GM23338 (cell line): ENCODE measurements around the gene AKR1C8. TPM values are rescaled to one million over a fixed set of nuclear protein-coding genes. Genes with fewer than 3 reads are reported as not detected.

Source experiments
- ATAC-seq: fragments of 200-7000 bp; cut with Tn5 transposase; 3 replicates; pipeline ENCODE4 v1.9.1; 2020
- DNase-seq: peaks from one replicate; pipeline ENCODE4 v3.0.0-alpha.2; 2015; ENCODE audit warnings: low spot score
- H2AFZ ChIP-seq: fragments of 200-600 bp; sonication (generic); 2 replicates; pipeline ENCODE4 v1.8.0; 2016; ENCODE audit warnings: antibody characterized with exemption, mild to moderate bottlenecking, moderate library complexity
- H3F3A ChIP-seq: fragments of 200-600 bp; sonication (generic); replicated peaks from 2 replicates; pipeline ENCODE4 v1.8.0; 2017; ENCODE audit warnings: antibody characterized with exemption, mixed run types, low read depth
- H3K27ac ChIP-seq: fragments of 200-600 bp; sonication (generic); 2 replicates; pipeline ENCODE4 v1.6.1; 2016; ENCODE audit warnings: low read depth
- H3K27me3 ChIP-seq: fragments of 200-600 bp; sonication (generic); 2 replicates; pipeline ENCODE4 v1.8.0; 2016; ENCODE audit warnings: mild to moderate bottlenecking, mixed run types, moderate library complexity; ENCODE audit not compliant: insufficient read depth
- H3K36me3 ChIP-seq: fragments of 200-600 bp; sonication (generic); 2 replicates; pipeline ENCODE4 v1.8.0; 2016; ENCODE audit warnings: mild to moderate bottlenecking; ENCODE audit not compliant: insufficient read depth
- H3K4me1 ChIP-seq: fragments of 200-600 bp; sonication (generic); 2 replicates; pipeline ENCODE4 v1.8.0; 2016; ENCODE audit warnings: mild to moderate bottlenecking, moderate library complexity; ENCODE audit not compliant: insufficient read depth
- H3K4me2 ChIP-seq: fragments of 200-600 bp; sonication (generic); 2 replicates; pipeline ENCODE4 v1.7.1; 2017; ENCODE audit warnings: mixed run types
- H3K4me3 ChIP-seq: fragments of 200-600 bp; sonication (generic); 2 replicates; pipeline ENCODE4 v1.6.1; 2016; ENCODE audit warnings: mixed run types
- H3K79me2 ChIP-seq: fragments of 200-600 bp; sonication (generic); replicated peaks from 2 replicates; pipeline ENCODE4 v1.8.0; 2017; ENCODE audit warnings: mild to moderate bottlenecking; ENCODE audit not compliant: insufficient read depth
- H3K9me2 ChIP-seq: fragments of 200-600 bp; sonication (generic); 2 replicates; pipeline ENCODE4 v1.8.0; 2017; ENCODE audit not compliant: insufficient read depth
- H4K20me1 ChIP-seq: fragments of 200-600 bp; sonication (generic); replicated peaks from 2 replicates; pipeline ENCODE4 v1.8.0; 2017; ENCODE audit warnings: mild to moderate bottlenecking; ENCODE audit not compliant: insufficient read depth
- H3K27ac Mint-ChIP-seq: 2 replicates; pipeline ENCODE4 v1.8.0; 2020; ENCODE audit warnings: inconsistent platforms, mild to moderate bottlenecking, moderate library complexity, mixed read lengths
- H3K27me3 Mint-ChIP-seq: 3 replicates; pipeline ENCODE4 v1.8.0; 2022; ENCODE audit warnings: low read depth, mild to moderate bottlenecking, moderate library complexity, mixed read lengths, inconsistent platforms; ENCODE audit not compliant: insufficient read depth, poor library complexity
- H3K36me3 Mint-ChIP-seq: 3 replicates; pipeline ENCODE4 v1.8.0; 2021; ENCODE audit warnings: low read depth, mild to moderate bottlenecking, inconsistent platforms, moderate library complexity, mixed read lengths
- H3K4me1 Mint-ChIP-seq: 3 replicates; pipeline ENCODE4 v1.8.0; 2020; ENCODE audit warnings: mild to moderate bottlenecking, inconsistent platforms, mixed read lengths
- H3K4me3 Mint-ChIP-seq: 3 replicates; pipeline ENCODE4 v1.8.0; 2021; ENCODE audit warnings: moderate library complexity, mild to moderate bottlenecking, inconsistent platforms, mixed read lengths
- H3K9me3 Mint-ChIP-seq: 3 replicates; pipeline ENCODE4 v1.8.0; 2020; ENCODE audit warnings: moderate library complexity, mild to moderate bottlenecking, inconsistent platforms, mixed read lengths
- CREB1 ChIP-seq: fragments of 250-450 bp; sonication (Bioruptor Pico); IDR thresholded peaks from 2 replicates; pipeline ENCODE4 v1.5.0; 2020; ENCODE audit warnings: low read depth, mild to moderate bottlenecking, moderate library complexity
- CTCF ChIP-seq, 2 experiments: fragments of 200-600 bp in 1 of 2; sonication (generic) in 1 of 2; conservative IDR thresholded peaks; 2 replicates each; pipeline versions ENCODE4 v1.5.1 to v1.6.1; 2016 to 2017; ENCODE audit warnings: antibody characterized with exemption in 2 of 2, low read depth in 2 of 2, mild to moderate bottlenecking in 2 of 2, moderate library complexity in 1 of 2
- ETS1 ChIP-seq: IDR thresholded peaks from 2 replicates; pipeline ENCODE4 v1.6.1; 2016; ENCODE audit warnings: antibody characterized with exemption
- EZH2 ChIP-seq: fragments of 200-600 bp; sonication (generic); IDR thresholded peaks from one replicate; pipeline ENCODE4 v1.8.0; 2017; ENCODE audit warnings: antibody characterized with exemption, mild to moderate bottlenecking, low read depth; ENCODE audit not compliant: unreplicated experiment
- EZH2phosphoT487 ChIP-seq: fragments of 200-600 bp; sonication (generic); IDR thresholded peaks from one replicate; pipeline ENCODE4 v1.8.1; 2018; ENCODE audit warnings: antibody characterized with exemption; ENCODE audit not compliant: unreplicated experiment
- JUNB ChIP-seq: IDR thresholded peaks from one replicate; pipeline ENCODE4 v1.6.1; 2016; ENCODE audit warnings: antibody characterized with exemption; ENCODE audit not compliant: unreplicated experiment
- NANOG ChIP-seq: IDR thresholded peaks from 2 replicates; pipeline ENCODE4 v1.6.1; 2016; ENCODE audit warnings: antibody characterized with exemption, borderline replicate concordance
- POLR2AphosphoS5 ChIP-seq: IDR thresholded peaks from 2 replicates; pipeline ENCODE4 v1.6.1; 2016; ENCODE audit warnings: antibody characterized with exemption, low read depth
- REST ChIP-seq: IDR thresholded peaks from one replicate; pipeline ENCODE4 v1.6.1; 2018; ENCODE audit warnings: antibody characterized with exemption; ENCODE audit not compliant: unreplicated experiment
- STAT1 ChIP-seq: IDR thresholded peaks from one replicate; pipeline ENCODE4 v1.6.1; 2016; ENCODE audit warnings: antibody characterized with exemption; ENCODE audit not compliant: unreplicated experiment
- ZNF114 ChIP-seq: fragments of 250-450 bp; sonication (Bioruptor Pico); IDR thresholded peaks from 2 replicates; pipeline ENCODE4 v1.5.0; 2020; ENCODE audit warnings: mild to moderate bottlenecking, moderate library complexity
- ZNF331 ChIP-seq: fragments of 250-450 bp; sonication (Bioruptor Pico); IDR thresholded peaks from 2 replicates; pipeline ENCODE4 v1.5.0; 2020; ENCODE audit warnings: low read depth, mild to moderate bottlenecking, moderate library complexity
- ZNF462 ChIP-seq: fragments of 250-450 bp; sonication (Bioruptor Pico); IDR thresholded peaks from 2 replicates; pipeline ENCODE4 v1.5.0; 2020; ENCODE audit warnings: mild to moderate bottlenecking, moderate library complexity
- polyA plus RNA-seq: library from polyadenylated mRNA; unstranded; fragments of >200 nt; fragmentation: Nextera tagmentation; extraction: Ambion mirVana; gene quantifications from 2 replicates; pipeline ENCODE4 v1.2.1, GENCODE V29; 2016
- total RNA-seq: library from RNA; depleted of rRNA; stranded (reverse); fragments of >200 nt; shearing (Covaris generic); gene quantifications from 2 replicates; pipeline ENCODE4 v1.2.3, GENCODE V29; 2014

The AKR1C8 gene
- total and polyA plus RNA-seq, 2 experiments from 2014 or later: not detected

- ATAC-seq: no peak
- TF ChIP-seq EZH2phosphoT487 (no peak), ETS1 (no peak), ZNF331 (CRISPR knock-in tag) (no peak), ZNF462 (CRISPR knock-in tag) (no peak), EZH2 (no peak), CREB1 (CRISPR knock-in tag) (no peak), ZNF114 (CRISPR knock-in tag) (no peak), STAT1 (no peak), CTCF (conservative IDR thresholded peaks at IDR 0.05; ENCODE audit: low read depth in 2 of 2) (no peak), NANOG (no peak), JUNB (no peak), POLR2AphosphoS5 (no peak), REST (no peak)
- peaks cover 66% of the 10 kb centered on the region for H3K9me3 Mint-ChIP-seq
Measured at GRCh38 chr10:5148678-5149032, 36.3 kb downstream of the AKR1C8 start.

More at GRCh38 chr10:5148678-5149032, 36.3 kb downstream of the AKR1C8 start:
- no peak overlapping the region for H3K4me3 ChIP-seq
- H3K4me1 Mint-ChIP-seq: no peaks in the 10 kb centered on the region
- no peaks in the 10 kb centered on the region for H3K79me2 ChIP-seq
- no peaks in the 10 kb centered on the region for H3F3A ChIP-seq
- no peak overlapping the region for H3K4me2 ChIP-seq
- H3K4me3 Mint-ChIP-seq: no peak overlapping the region
- no peaks in the 10 kb centered on the region for H3K4me1 ChIP-seq
- peaks cover 6% of the 10 kb centered on the region; the same call in 2 of the 3 replicates for H3K36me3 Mint-ChIP-seq
- H3K36me3 ChIP-seq: no peaks in the 10 kb centered on the region
- peaks cover 4% of the 10 kb centered on the region; the same call in 1 of the 2 replicates for H3K9me2 ChIP-seq
- H4K20me1 ChIP-seq: no peaks in the 10 kb centered on the region
- H3K27ac ChIP-seq: no peak overlapping the region
- no peak overlapping the region for H3K27ac Mint-ChIP-seq
- no peaks in the 10 kb centered on the region for H3K27me3 Mint-ChIP-seq
- H2AFZ ChIP-seq: no peak overlapping the region
- DNase-seq: no peak
- H3K27me3 ChIP-seq: no peaks in the 10 kb centered on the region
